Stomach (tissue), 9 donors: ENCODE data around the gene MYO1E. TPM values are rescaled to one million over a fixed set of nuclear protein-coding genes. Genes with fewer than 3 reads are reported as not detected.
A peak's percentile ranks its signal among the peaks of the same experiment; 100 is the strongest.

Source experiments
- DNase-seq, 2 donors: peaks; one replicate each; pipeline versions ENCODE4 v3.0.0 to v3.0.0-alpha.2; 2013 to 2019
- H3K27ac ChIP-seq, 5 donors: fragments of 200-600 bp in 4 of 5; sonication (generic) in 4 of 5; one replicate each; pipeline ENCODE4 v1.5.1; 2013 to 2019; ENCODE audit warnings: mild to moderate bottlenecking in 1 of 5, moderate library complexity in 1 of 5
- H3K27me3 ChIP-seq, 3 donors: fragments of 200-600 bp; sonication (generic); one replicate each; pipeline ENCODE4 v1.5.1; 2017 to 2019; ENCODE audit warnings: mixed run types in 1 of 3
- H3K36me3 ChIP-seq, 4 donors: fragments of 200-600 bp; sonication (generic); 1 replicate in 3 of 4; 2 replicates in 1 of 4; pipeline ENCODE4 v1.5.1; 2016 to 2019
- H3K4me1 ChIP-seq, 4 donors: fragments of 200-600 bp; sonication (generic); one replicate each; pipeline ENCODE4 v1.5.1; 2016 to 2019
- H3K4me3 ChIP-seq, 4 donors: fragments of 200-600 bp; sonication (generic) in 3 of 4; one replicate each; pipeline ENCODE4 v1.5.1; 2016 to 2019; ENCODE audit warnings: mild to moderate bottlenecking in 1 of 4
- H3K9me3 ChIP-seq, 4 donors: fragments of 200-600 bp; sonication (generic); one replicate each; pipeline ENCODE4 v1.5.1; 2016 to 2019
- CTCF ChIP-seq, 7 experiments: fragments of 450-650 bp in 4 of 7; fragments of 200-600 bp in 3 of 7; sonication (generic) in 3 of 7; IDR thresholded peaks; one replicate each; pipeline ENCODE4 v1.5.1; 2016 to 2019; ENCODE audit warnings: antibody characterized with exemption in 7 of 7, control low read depth in 2 of 7, mild to moderate bottlenecking in 1 of 7
- EP300 ChIP-seq: sonication (generic); formaldehyde crosslinking; IDR thresholded peaks from one replicate; pipeline ENCODE4 v1.6.1; 2017; ENCODE audit warnings: antibody characterized with exemption
- POLR2A ChIP-seq, 4 donors: fragments of 450-650 bp; IDR thresholded peaks; one replicate each; pipeline ENCODE4 v1.6.1; 2016; ENCODE audit warnings: antibody characterized with exemption in 4 of 4, control low read depth in 2 of 4, mild to moderate bottlenecking in 1 of 4, moderate library complexity in 1 of 4
- POLR2AphosphoS5 ChIP-seq, 3 donors: sonication (generic); formaldehyde crosslinking; IDR thresholded peaks; one replicate each; pipeline ENCODE4 v1.6.1; 2016; ENCODE audit warnings: antibody characterized with exemption in 3 of 3
- WGBS, 5 donors: extraction: QIAGEN DNeasy Blood & Tissue Kit in 3 of 5; methylation state at CpG; one replicate each; pipeline versions ENCODE4 v1.1.5 to v1.1.7; 2013 to 2018; 5-methylcytosine and 5-hydroxymethylcytosine counted together
- intact Hi-C: fragments of 100-400 bp; cut with DNase I; formaldehyde crosslinking; loops from one replicate; pipeline ENCODE4 v1.15.1; 2023; ENCODE audit warnings: low total_unique reads
- polyA plus RNA-seq, 3 donors: library from polyadenylated mRNA; stranded (reverse); fragments of 200-250 nt; gene quantifications; one replicate each; pipeline ENCODE4 v1.2.3, GENCODE V29; 2013
- total RNA-seq, 5 donors: library from RNA; depleted of rRNA; stranded (reverse); fragments of >200 nt; gene quantifications; one replicate each; pipeline versions ENCODE4 v1.1.0 to v1.2.3, GENCODE V29; 2014 to 2016
- donor health status: healthy with polysubstance abuse.
- donor health status: Bipolar disorder and iron deficiency.
- donor health status: healthy.

MYO1E gene
- total and polyA plus RNA-seq, 8 donors = 15.1 to 380 (median 46.3) TPM

- H3K4me1 ChIP-seq = peaks cover 0 to 33% (median 15%) of the 10 kb centered on the region in 4 donors
- WGBS, 5 donors = 83 to 89% (median 85%) methylated on average over 9 of the region's 9 CpGs
- H3K9me3 ChIP-seq = no peaks in the 10 kb centered on the region
- no peak overlapping the region for H3K4me3 ChIP-seq
- no peak overlapping the region for H3K27ac ChIP-seq
- no peaks in the 10 kb centered on the region for H3K27me3 ChIP-seq
- no peak for DNase-seq
- TF ChIP-seq EP300 = no peak
- no peak for TF ChIP-seq CTCF (IDR thresholded peaks at IDR 0.05)
- no peak for TF ChIP-seq POLR2AphosphoS5 (IDR thresholded peaks at IDR 0.05)
- TF ChIP-seq POLR2A (IDR thresholded peaks at IDR 0.05) = no peak
- H3K36me3 ChIP-seq = no peaks in the 10 kb centered on the region
- intact Hi-C loops = no loop called here
These were observed 20.5 kb downstream of the MYO1E start for GRCh38 chr15:59352189-59352588.

GRCh38 chr15:59350421-59350732, 22.3 kb downstream of the MYO1E start:
- 55 to 96% (median 83%) methylated on average over 1 of the region's 1 CpG for WGBS, 5 donors
- Histone ChIP-seq H3K27ac (peak overlapping the region in 4 of 5 donors; percentile 22 to 75 (median 56)), H3K27me3 (no peaks in the 10 kb centered on the region), H3K4me1 (peaks cover 0 to 31% (median 19%) of the 10 kb centered on the region in 4 donors), H3K4me3 (no peak overlapping the region), H3K9me3 (no peaks in the 10 kb centered on the region), H3K36me3 (no peaks in the 10 kb centered on the region)
- intact Hi-C loops = no loop called here
- DNase-seq = no peak
- no peak for TF ChIP-seq CTCF (IDR thresholded peaks at IDR 0.05)
- TF ChIP-seq EP300 = no peak
- no peak for TF ChIP-seq POLR2AphosphoS5 (IDR thresholded peaks at IDR 0.05)

- Histone ChIP-seq H3K36me3 (no peaks in the 10 kb centered on the region), H3K27ac (peak overlapping the region in 4 of 5 donors; percentile 22 to 75 (median 56)), H3K9me3 (no peaks in the 10 kb centered on the region), H3K4me1 (peaks cover 0 to 30% (median 19%) of the 10 kb centered on the region in 4 donors), H3K4me3 (no peak overlapping the region), H3K27me3 (no peaks in the 10 kb centered on the region)
- intact Hi-C loops = no loop called here
- WGBS, 5 donors = 75 to 85% (median 80%) methylated on average over 4 of the region's 4 CpGs
- peak in 1 of 2 donors; percentile 65 for DNase-seq
- TF ChIP-seq POLR2AphosphoS5 (IDR thresholded peaks at IDR 0.05) = peak in 2 of 3 donors; percentile 50 to 85
- no peak for TF ChIP-seq POLR2A (IDR thresholded peaks at IDR 0.05)
These were observed 22.8 kb downstream of the MYO1E start for GRCh38 chr15:59349680-59350420.

- Histone ChIP-seq H3K27ac (no peak overlapping the region), H3K9me3 (no peaks in the 10 kb centered on the region), H3K27me3 (no peaks in the 10 kb centered on the region), H3K4me3 (no peak overlapping the region), H3K4me1 (peaks cover 0 to 25% (median 9%) of the 10 kb centered on the region in 4 donors), H3K36me3 (no peaks in the 10 kb centered on the region)
- no peak for DNase-seq
- TF ChIP-seq EP300 (no peak), POLR2AphosphoS5 (IDR thresholded peaks at IDR 0.05) (no peak), POLR2A (IDR thresholded peaks at IDR 0.05) (no peak), CTCF (IDR thresholded peaks at IDR 0.05) (no peak)
- WGBS, 5 donors = 86 to 91% (median 86%) methylated on average over 5 of the region's 5 CpGs
- intact Hi-C loops = no loop called here
These were observed 24.8 kb downstream of the MYO1E start for GRCh38 chr15:59347915-59348314.

GRCh38 chr15:59346951-59347350, 25.7 kb downstream of the MYO1E start:
- 81 to 97% (median 83%) methylated on average over 11 to 12 of the region's 12 CpGs for WGBS, 5 donors
- no peaks in the 10 kb centered on the region for H3K9me3 ChIP-seq
- H3K4me1 ChIP-seq = peaks cover 0 to 21% (median 9%) of the 10 kb centered on the region in 4 donors
- H3K4me3 ChIP-seq = no peak overlapping the region
- intact Hi-C loops = no loop called here
- H3K36me3 ChIP-seq = no peaks in the 10 kb centered on the region
- no peaks in the 10 kb centered on the region for H3K27me3 ChIP-seq
- no peak for TF ChIP-seq POLR2A (IDR thresholded peaks at IDR 0.05)
- TF ChIP-seq CTCF (IDR thresholded peaks at IDR 0.05) = no peak
- no peak for TF ChIP-seq POLR2AphosphoS5 (IDR thresholded peaks at IDR 0.05)
- no peak for TF ChIP-seq EP300
- H3K27ac ChIP-seq = no peak overlapping the region
- no peak for DNase-seq
